HCT116 (cell line): ENCODE results near the gene ADCK1. TPM values are rescaled to one million over a fixed set of nuclear protein-coding genes. Genes with fewer than 3 reads are reported as not detected.

Source experiments
- ATAC-seq: fragments of 200-7000 bp; cut with Tn5 transposase; 2 replicates; pipeline ENCODE4 v1.9.1; 2020; ENCODE audit warnings: mild to moderate bottlenecking, moderate library complexity
- BruUV-seq: library from RNA; stranded (reverse); fragments of 400-500 nt; replicated peaks from 2 replicates; lab custom pipeline; 2021; lab: Mats Ljungman, UMichigan
- CTCF ChIA-PET: fragments of 300-600 bp; sonication (Branson Sonifier 250); formaldehyde crosslinking; loops from one replicate; lab custom pipeline; 2021; ENCODE audit warnings: antibody characterized with exemption; lab: Charles Lee
- POLR2A ChIA-PET: fragments of 300-600, 350-600 bp; sonication (Branson Sonifier 250); formaldehyde crosslinking; loops from one replicate; lab custom pipeline; 2021; ENCODE audit warnings: antibody characterized with exemption; lab: Charles Lee
- RAD21 ChIA-PET, 2 experiments: fragments of 300-600 bp; sonication (Branson Sonifier 250); formaldehyde crosslinking; loops; one replicate each; lab custom pipeline; 2023; ENCODE audit warnings: low total read pairs in 2 of 2; ENCODE audit not compliant: uncharacterized antibody in 2 of 2, unreplicated experiment in 2 of 2, low non-redundant PET in 1 of 2; lab: Charles Lee
- DNase-seq: peaks from one replicate; pipeline ENCODE4 v3.0.0-alpha.2; 2010; ENCODE audit warnings: low read depth, low spot score
- H2AFZ ChIP-seq: fragments of 200-600 bp; shearing (Covaris generic), sonication (generic); 2 replicates; pipeline ENCODE4 v1.6.1; 2017; ENCODE audit warnings: low read depth, mixed run types, mixed read lengths, antibody characterized with exemption, low read length; ENCODE audit not compliant: poor library complexity, severe bottlenecking
- H3K27ac ChIP-seq: 2 replicates; pipeline ENCODE4 v1.5.1; 2012; ENCODE audit warnings: low read depth, low read length
- H3K27me3 ChIP-seq: fragments of 200-600 bp; sonication (generic); 2 replicates; pipeline ENCODE4 v1.6.1; 2016; ENCODE audit warnings: mixed run types, low read length, mixed read lengths; ENCODE audit not compliant: insufficient read depth
- H3K36me3 ChIP-seq, 2 experiments: fragments of 200-500 bp in 1 of 2; fragments of 200-600 bp in 1 of 2; sonication (Bioruptor generic) in 1 of 2; sonication (generic) in 1 of 2; 2 replicates each; pipeline versions ENCODE4 v1.5.1 to v1.6.1; 2014 to 2016; ENCODE audit warnings: low read length in 2 of 2, inconsistent platforms in 1 of 2, mixed read lengths in 1 of 2, mixed run types in 1 of 2; ENCODE audit not compliant: insufficient read depth in 2 of 2, control insufficient read depth in 1 of 2
- H3K4me1 ChIP-seq, 2 experiments: fragments of 200-600 bp in 1 of 2; sonication (generic) in 1 of 2; 2 replicates each; pipeline versions ENCODE4 v1.5.1 to v1.6.1; 2012 to 2017; ENCODE audit warnings: low read length in 2 of 2, inconsistent platforms in 1 of 2, mild to moderate bottlenecking in 1 of 2, mixed read lengths in 1 of 2, mixed run types in 1 of 2, moderate library complexity in 1 of 2; ENCODE audit not compliant: insufficient read depth in 2 of 2, control insufficient read depth in 1 of 2
- H3K4me2 ChIP-seq: fragments of 200-600 bp; sonication (generic); 2 replicates; pipeline ENCODE4 v1.6.1; 2017; ENCODE audit warnings: mixed run types, low read length, mixed read lengths
- H3K4me3 ChIP-seq, 2 experiments: fragments of 200-600 bp in 1 of 2; sonication (generic) in 1 of 2; replicated peaks in 1 of 2; 2 replicates each; pipeline ENCODE4 v1.5.1; 2011 to 2016; ENCODE audit warnings: low read length in 2 of 2, control low read depth in 1 of 2, low read depth in 1 of 2, mild to moderate bottlenecking in 1 of 2, mixed read lengths in 1 of 2, mixed run types in 1 of 2
- H3K79me2 ChIP-seq: fragments of 200-600 bp; sonication (generic); 2 replicates; pipeline ENCODE4 v1.6.1; 2017; ENCODE audit warnings: mild to moderate bottlenecking, mixed run types, low read length, moderate library complexity, mixed read lengths; ENCODE audit not compliant: insufficient read depth
- H3K9ac ChIP-seq: fragments of 200-600 bp; sonication (generic); 2 replicates; pipeline ENCODE4 v1.6.1; 2016; ENCODE audit warnings: low read length, mixed read lengths
- H3K9me2 ChIP-seq: fragments of 200-600 bp; sonication (generic), shearing (Covaris generic); 2 replicates; pipeline ENCODE4 v1.6.1; 2017; ENCODE audit warnings: mixed run types, mild to moderate bottlenecking, moderate library complexity; ENCODE audit not compliant: insufficient read depth
- H3K9me3 ChIP-seq, 2 experiments: fragments of 200-500 bp in 1 of 2; fragments of 200-600 bp in 1 of 2; sonication (Bioruptor generic) in 1 of 2; sonication (generic) in 1 of 2; 2 replicates each; pipeline ENCODE4 v1.6.1; 2014 to 2017; ENCODE audit warnings: low read length in 2 of 2, mixed read lengths in 2 of 2, inconsistent platforms in 1 of 2, low read depth in 1 of 2, mild to moderate bottlenecking in 1 of 2, mixed run types in 1 of 2, moderate library complexity in 1 of 2; ENCODE audit not compliant: control insufficient read depth in 1 of 2, insufficient read depth in 1 of 2
- H4K20me1 ChIP-seq: fragments of 200-600 bp; sonication (generic), shearing (Covaris generic); 2 replicates; pipeline ENCODE4 v1.6.1; 2017; ENCODE audit warnings: mixed run types, mild to moderate bottlenecking, moderate library complexity; ENCODE audit not compliant: insufficient read depth
- ATF3 ChIP-seq: IDR thresholded peaks from 2 replicates; pipeline ENCODE4 v1.6.1; 2012
- CBX3 ChIP-seq: IDR thresholded peaks from 2 replicates; pipeline ENCODE4 v1.6.1; 2012; ENCODE audit warnings: low read depth
- CTCF ChIP-seq, 3 experiments: fragments of 200-600 bp in 1 of 3; sonication (generic) in 1 of 3; IDR thresholded peaks in 2 of 3; conservative IDR thresholded peaks in 1 of 3; 2 replicates each; pipeline ENCODE4 v1.5.1; 2012 to 2017; ENCODE audit warnings: low read depth in 2 of 3, low read length in 2 of 3, antibody characterized with exemption in 1 of 3, borderline replicate concordance in 1 of 3, control low read depth in 1 of 3, mild to moderate bottlenecking in 1 of 3, mixed read lengths in 1 of 3, mixed run types in 1 of 3, moderate library complexity in 1 of 3; ENCODE audit not compliant: insufficient read depth in 1 of 3
- EGR1 ChIP-seq: IDR thresholded peaks from 2 replicates; pipeline ENCODE4 v1.6.1; 2012; ENCODE audit warnings: low read depth
- ELF1 ChIP-seq: IDR thresholded peaks from 2 replicates; pipeline ENCODE4 v1.6.1; 2012; ENCODE audit warnings: low read depth, borderline replicate concordance
- EZH2 ChIP-seq: fragments of 200-600 bp; sonication (generic); IDR thresholded peaks from 2 replicates; pipeline ENCODE4 v1.6.1; 2017; ENCODE audit warnings: antibody characterized with exemption, mixed run types
- EZH2phosphoT487 ChIP-seq: fragments of 200-600 bp; IDR thresholded peaks from 2 replicates; pipeline ENCODE4 v1.6.1; 2018; ENCODE audit warnings: antibody characterized with exemption, borderline replicate concordance
- FOSL1 ChIP-seq: IDR thresholded peaks from 2 replicates; pipeline ENCODE4 v1.6.1; 2012; ENCODE audit warnings: low read depth
- JUND ChIP-seq: IDR thresholded peaks from 2 replicates; pipeline ENCODE4 v1.6.1; 2012
- POLR2A ChIP-seq: IDR thresholded peaks from 2 replicates; pipeline ENCODE4 v1.7.0; 2011; ENCODE audit warnings: borderline replicate concordance; ENCODE audit not compliant: insufficient read depth, insufficient read length; ENCODE audit errors: extremely low read depth
- POLR2AphosphoS5 ChIP-seq: IDR thresholded peaks from 2 replicates; pipeline ENCODE4 v1.6.1; 2011; ENCODE audit warnings: mild to moderate bottlenecking, low read depth, low read length, moderate library complexity
- SIN3A ChIP-seq: IDR thresholded peaks from 2 replicates; pipeline ENCODE4 v1.6.1; 2012; ENCODE audit warnings: low read depth
- SP1 ChIP-seq: IDR thresholded peaks from 2 replicates; pipeline ENCODE4 v1.6.1; 2012; ENCODE audit warnings: low read depth
- SRF ChIP-seq: IDR thresholded peaks from 2 replicates; pipeline ENCODE4 v1.6.1; 2012; ENCODE audit warnings: low read depth
- YY1 ChIP-seq: IDR thresholded peaks from 2 replicates; pipeline ENCODE4 v1.6.1; 2011; ENCODE audit warnings: low read length, low read depth, moderate library complexity, mild to moderate bottlenecking; ENCODE audit not compliant: insufficient replicate concordance; ENCODE audit errors: extremely low read depth
- ZBTB33 ChIP-seq: IDR thresholded peaks from 2 replicates; pipeline ENCODE4 v1.6.1; 2011; ENCODE audit warnings: mild to moderate bottlenecking, low read length, moderate library complexity; ENCODE audit not compliant: insufficient replicate concordance; ENCODE audit errors: extremely low read depth
- ZFX ChIP-seq: fragments of 450-650 bp; IDR thresholded peaks from 2 replicates; pipeline ENCODE4 v1.6.1; 2017
- intact Hi-C: fragments of 100-400 bp; cut with micrococcal nuclease; formaldehyde crosslinking; loops from 2 replicates; pipeline ENCODE4 v1.10.0; 2022
- total RNA-seq: library from RNA; stranded (reverse); gene quantifications from one replicate; pipeline ENCODE4 v1.2.1, GENCODE V29; 2021; ENCODE audit not compliant: unreplicated experiment

The ADCK1 gene
- total RNA-seq, 1 experiment from 2014 or later: 6.0 TPM

- H3K27me3 ChIP-seq: no peaks in the 10 kb centered on the region
- H3K36me3 ChIP-seq: no peaks in the 10 kb centered on the region
- H3K9me2 ChIP-seq: no peaks in the 10 kb centered on the region
- no peaks in the 10 kb centered on the region for H4K20me1 ChIP-seq
- intact Hi-C loops: no loop called here
- no peak for TF ChIP-seq JUND
- no peak for TF ChIP-seq CTCF (IDR thresholded peaks at IDR 0.05 in 2 of 3, conservative IDR thresholded peaks at IDR 0.05 in 1 of 3; ENCODE audit: borderline replicate concordance in 1 of 3, insufficient read depth in 1 of 3, low read depth in 2 of 3, low read length in 2 of 3)
- no peak for TF ChIP-seq SP1
- TF ChIP-seq CBX3: no peak
- TF ChIP-seq ZFX: no peak
- no peak for TF ChIP-seq FOSL1
- no peak for TF ChIP-seq POLR2A
- no peak for TF ChIP-seq EZH2phosphoT487
- no peak for TF ChIP-seq ELF1
- no peak for TF ChIP-seq EGR1
- no peak for TF ChIP-seq SRF
- no peak for TF ChIP-seq POLR2AphosphoS5
- no peak for TF ChIP-seq YY1
- no peak for TF ChIP-seq SIN3A
- no peak for TF ChIP-seq ATF3
- TF ChIP-seq EZH2: no peak
- TF ChIP-seq ZBTB33: no peak
- H3K9me3 ChIP-seq: no peaks in the 10 kb centered on the region
- H3K79me2 ChIP-seq: no peaks in the 10 kb centered on the region
- DNase-seq (no peak), ATAC-seq (0 out of 2 replicates have a peak, but pooled peaks have one; percentile 14)
- ChIA-PET POLR2A (no interaction called here), RAD21 (no interaction called here), CTCF (no interaction called here)
- no peak overlapping the region for H3K4me3 ChIP-seq
- no peak overlapping the region for H3K4me2 ChIP-seq
- no TSS peak for BruUV-seq
- H3K27ac ChIP-seq: no peak overlapping the region
- no peak overlapping the region for H2AFZ ChIP-seq
- no peak overlapping the region for H3K9ac ChIP-seq
- H3K4me1 ChIP-seq: no peaks in the 10 kb centered on the region
Observed at GRCh38 chr14:77965919-77966435, 166.1 kb downstream of the ADCK1 start.
